Measurements from ENCODE around the gene XXYLT1.

DNA sequence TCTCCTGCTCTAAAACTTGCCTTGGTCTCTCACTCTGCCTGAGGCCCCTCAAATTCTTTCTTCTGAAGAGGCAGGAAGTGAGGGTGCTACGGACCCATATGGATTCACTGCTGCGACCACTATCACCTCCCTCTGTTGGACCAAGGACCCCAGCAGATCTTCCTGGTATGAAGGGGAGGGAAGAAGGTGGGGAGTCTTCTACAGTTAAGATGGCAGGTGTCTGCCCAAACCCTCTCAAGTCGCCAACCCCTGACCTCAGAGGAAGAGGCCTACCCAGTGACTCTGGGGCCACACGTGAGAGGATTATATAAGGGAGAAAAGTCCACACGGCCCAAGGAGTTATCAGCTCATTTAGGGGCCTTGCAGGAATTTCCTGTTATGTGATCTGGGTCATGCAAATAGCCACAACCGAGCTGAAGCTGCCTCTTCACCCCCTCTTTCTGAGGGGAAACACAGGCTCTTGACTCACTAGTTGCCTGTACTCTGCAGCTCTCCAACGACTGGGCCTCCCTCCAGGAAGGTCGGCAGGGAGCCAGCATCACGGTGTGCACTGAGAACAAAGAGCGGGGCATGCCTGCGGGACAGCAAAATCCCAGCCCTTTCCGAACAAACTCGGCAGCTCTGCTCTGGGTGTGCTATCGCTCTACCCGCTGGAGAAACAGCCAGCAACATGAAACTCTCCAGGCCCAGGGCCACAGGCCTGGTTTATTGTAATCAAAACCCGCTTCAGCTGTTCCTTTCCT is 116.0 kb downstream of the XXYLT1 start:
- TF ChIP-seq, protein P1, sequence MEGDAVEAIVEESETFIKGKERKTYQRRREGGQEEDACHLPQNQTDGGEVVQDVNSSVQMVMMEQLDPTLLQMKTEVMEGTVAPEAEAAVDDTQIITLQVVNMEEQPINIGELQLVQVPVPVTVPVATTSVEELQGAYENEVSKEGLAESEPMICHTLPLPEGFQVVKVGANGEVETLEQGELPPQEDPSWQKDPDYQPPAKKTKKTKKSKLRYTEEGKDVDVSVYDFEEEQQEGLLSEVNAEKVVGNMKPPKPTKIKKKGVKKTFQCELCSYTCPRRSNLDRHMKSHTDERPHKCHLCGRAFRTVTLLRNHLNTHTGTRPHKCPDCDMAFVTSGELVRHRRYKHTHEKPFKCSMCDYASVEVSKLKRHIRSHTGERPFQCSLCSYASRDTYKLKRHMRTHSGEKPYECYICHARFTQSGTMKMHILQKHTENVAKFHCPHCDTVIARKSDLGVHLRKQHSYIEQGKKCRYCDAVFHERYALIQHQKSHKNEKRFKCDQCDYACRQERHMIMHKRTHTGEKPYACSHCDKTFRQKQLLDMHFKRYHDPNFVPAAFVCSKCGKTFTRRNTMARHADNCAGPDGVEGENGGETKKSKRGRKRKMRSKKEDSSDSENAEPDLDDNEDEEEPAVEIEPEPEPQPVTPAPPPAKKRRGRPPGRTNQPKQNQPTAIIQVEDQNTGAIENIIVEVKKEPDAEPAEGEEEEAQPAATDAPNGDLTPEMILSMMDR (IDR thresholded peaks at IDR 0.05; ENCODE audit: insufficient read depth, low read length, poor library complexity, severe bottlenecking), result no peak
- no peak for TF ChIP-seq EZH2phosphoT487 (conservative IDR thresholded peaks at IDR 0.05; ENCODE audit: low read length)

Data from SU-DHL-6 (cell line).